KMS-11 (cell line): Measurements from ENCODE around the gene OSBPL5.

Experiments used
- H2AFZ ChIP-seq: fragments of 200-600 bp; sonication (generic); 2 replicates; pipeline ENCODE4 v1.6.1; 2016; ENCODE audit warnings: antibody characterized with exemption, mixed run types, low read depth
- H3K27ac ChIP-seq: fragments of 200-600 bp; sonication (generic); 2 replicates; pipeline ENCODE4 v1.6.1; 2016; ENCODE audit warnings: mild to moderate bottlenecking, mixed run types
- H3K27me3 ChIP-seq: fragments of 200-600 bp; sonication (generic); 2 replicates; pipeline ENCODE4 v1.6.1; 2017; ENCODE audit warnings: mild to moderate bottlenecking, low read depth, mixed run types, moderate library complexity; ENCODE audit not compliant: insufficient read depth
- H3K36me3 ChIP-seq: fragments of 200-600 bp; sonication (generic); 2 replicates; pipeline ENCODE4 v1.6.1; 2017; ENCODE audit warnings: mild to moderate bottlenecking, mixed run types; ENCODE audit not compliant: insufficient read depth
- H3K4me1 ChIP-seq: fragments of 200-600 bp; sonication (generic); 2 replicates; pipeline ENCODE4 v1.6.1; 2016; ENCODE audit warnings: mild to moderate bottlenecking, low read depth, mixed run types; ENCODE audit not compliant: poor library complexity, severe bottlenecking
- H3K4me2 ChIP-seq: fragments of 200-600 bp; sonication (generic); 2 replicates; pipeline ENCODE4 v1.7.0; 2016; ENCODE audit warnings: mild to moderate bottlenecking, mixed run types
- H3K4me3 ChIP-seq: fragments of 200-600 bp; sonication (generic); IDR thresholded peaks from 2 replicates; pipeline ENCODE4 v1.6.1; 2017; ENCODE audit warnings: low read depth, low read length, mixed read lengths; ENCODE audit not compliant: insufficient read depth
- H3K79me2 ChIP-seq: fragments of 200-600 bp; sonication (generic); 2 replicates; pipeline ENCODE4 v1.6.1; 2016; ENCODE audit warnings: low read depth, mixed run types; ENCODE audit not compliant: insufficient read depth
- H3K9ac ChIP-seq: fragments of 200-600 bp; sonication (generic); 2 replicates; pipeline ENCODE4 v1.6.1; 2016; ENCODE audit warnings: mild to moderate bottlenecking, mixed run types
- H4K20me1 ChIP-seq: fragments of 200-600 bp; sonication (generic); 2 replicates; pipeline ENCODE4 v1.6.1; 2016; ENCODE audit warnings: mild to moderate bottlenecking, mixed run types; ENCODE audit not compliant: insufficient read depth
- TF ChIP-seq, protein P1 (sequence below): fragments of 200-600 bp; sonication (generic); conservative IDR thresholded peaks from 2 replicates; pipeline ENCODE4 v1.6.1; 2017; ENCODE audit warnings: low read depth, mild to moderate bottlenecking, antibody characterized with exemption, low read length, moderate library complexity, mixed read lengths

The OSBPL5 gene

DNA sequence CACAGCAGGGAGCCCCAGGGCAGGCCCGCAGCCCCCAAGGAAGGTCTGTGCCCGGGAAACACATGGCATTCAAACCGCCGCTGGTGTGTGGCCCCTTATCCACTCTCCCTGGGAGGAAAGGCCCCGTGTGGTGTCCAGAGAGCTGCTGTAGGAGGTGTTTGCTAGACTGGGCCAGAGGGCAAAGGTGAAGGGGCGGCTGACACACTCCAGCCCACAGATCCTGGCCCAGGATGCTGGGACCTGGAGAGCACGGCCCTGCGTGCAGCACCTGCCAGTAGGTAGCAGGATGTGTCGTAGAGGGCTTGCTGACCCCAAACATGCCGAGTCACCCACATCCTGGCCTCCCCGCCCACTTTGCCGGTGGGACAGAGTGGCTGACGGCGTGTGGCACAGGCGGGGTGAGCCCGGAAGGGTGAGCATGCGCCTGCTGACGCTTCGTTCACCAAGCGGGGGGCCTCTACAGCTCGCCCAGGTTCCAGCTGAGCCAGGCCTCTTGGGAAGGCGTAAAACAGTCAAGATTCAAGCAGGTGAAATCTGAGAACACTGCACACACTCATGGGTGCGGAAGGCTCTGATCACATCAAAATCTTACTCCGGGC lies 11.0 kb downstream of the OSBPL5 start:
- no peak overlapping the region for H3K9ac ChIP-seq
- H3K36me3 ChIP-seq, result no peaks in the 10 kb centered on the region
- no peak overlapping the region for H3K4me2 ChIP-seq
- no peaks in the 10 kb centered on the region for H3K79me2 ChIP-seq
- H3K27ac ChIP-seq, result no peak overlapping the region
- no peak overlapping the region for H3K4me3 ChIP-seq
- H3K4me1 ChIP-seq, result no peaks in the 10 kb centered on the region
- H4K20me1 ChIP-seq, result no peaks in the 10 kb centered on the region
- H2AFZ ChIP-seq, result no peak overlapping the region
- TF ChIP-seq, protein P1, sequence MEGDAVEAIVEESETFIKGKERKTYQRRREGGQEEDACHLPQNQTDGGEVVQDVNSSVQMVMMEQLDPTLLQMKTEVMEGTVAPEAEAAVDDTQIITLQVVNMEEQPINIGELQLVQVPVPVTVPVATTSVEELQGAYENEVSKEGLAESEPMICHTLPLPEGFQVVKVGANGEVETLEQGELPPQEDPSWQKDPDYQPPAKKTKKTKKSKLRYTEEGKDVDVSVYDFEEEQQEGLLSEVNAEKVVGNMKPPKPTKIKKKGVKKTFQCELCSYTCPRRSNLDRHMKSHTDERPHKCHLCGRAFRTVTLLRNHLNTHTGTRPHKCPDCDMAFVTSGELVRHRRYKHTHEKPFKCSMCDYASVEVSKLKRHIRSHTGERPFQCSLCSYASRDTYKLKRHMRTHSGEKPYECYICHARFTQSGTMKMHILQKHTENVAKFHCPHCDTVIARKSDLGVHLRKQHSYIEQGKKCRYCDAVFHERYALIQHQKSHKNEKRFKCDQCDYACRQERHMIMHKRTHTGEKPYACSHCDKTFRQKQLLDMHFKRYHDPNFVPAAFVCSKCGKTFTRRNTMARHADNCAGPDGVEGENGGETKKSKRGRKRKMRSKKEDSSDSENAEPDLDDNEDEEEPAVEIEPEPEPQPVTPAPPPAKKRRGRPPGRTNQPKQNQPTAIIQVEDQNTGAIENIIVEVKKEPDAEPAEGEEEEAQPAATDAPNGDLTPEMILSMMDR, result no peak
- H3K27me3 ChIP-seq, result no peaks in the 10 kb centered on the region

DNA sequence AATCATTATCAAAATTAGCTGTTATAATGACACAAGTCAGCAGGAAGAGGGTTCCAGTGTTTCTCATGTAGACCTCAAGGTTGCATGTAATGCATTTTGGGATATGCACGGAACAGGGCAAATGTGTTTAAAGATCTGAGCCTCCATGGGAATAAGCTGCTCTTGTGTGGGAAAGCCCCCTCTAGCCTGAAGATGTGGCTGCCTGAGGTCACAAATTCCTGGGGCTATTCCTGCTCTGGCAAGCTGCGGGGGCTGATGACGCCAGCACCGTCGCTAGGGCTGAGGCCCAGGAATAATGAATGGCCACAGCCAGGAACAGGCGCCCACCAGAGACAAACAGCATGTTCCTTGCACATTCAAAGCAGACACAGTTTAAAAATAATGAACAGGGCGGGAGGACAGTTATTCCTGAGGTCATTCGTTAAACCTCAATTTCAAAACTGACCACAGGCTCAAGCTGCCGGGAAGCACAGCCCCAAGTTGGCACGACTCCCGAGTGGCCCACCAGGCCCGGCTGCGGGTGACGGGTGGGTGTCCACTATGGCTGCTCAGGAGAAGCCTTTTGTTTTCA lies 11.7 kb downstream of the OSBPL5 start:
- TF ChIP-seq, protein P1, result no peak
- Histone ChIP-seq H3K4me3 (no peak overlapping the region), H3K27me3 (no peaks in the 10 kb centered on the region), H3K36me3 (no peaks in the 10 kb centered on the region), H3K9ac (no peak overlapping the region), H4K20me1 (no peaks in the 10 kb centered on the region), H2AFZ (no peak overlapping the region), H3K79me2 (no peaks in the 10 kb centered on the region), H3K4me1 (no peaks in the 10 kb centered on the region), H3K27ac (no peak overlapping the region), H3K4me2 (no peak overlapping the region)

DNA sequence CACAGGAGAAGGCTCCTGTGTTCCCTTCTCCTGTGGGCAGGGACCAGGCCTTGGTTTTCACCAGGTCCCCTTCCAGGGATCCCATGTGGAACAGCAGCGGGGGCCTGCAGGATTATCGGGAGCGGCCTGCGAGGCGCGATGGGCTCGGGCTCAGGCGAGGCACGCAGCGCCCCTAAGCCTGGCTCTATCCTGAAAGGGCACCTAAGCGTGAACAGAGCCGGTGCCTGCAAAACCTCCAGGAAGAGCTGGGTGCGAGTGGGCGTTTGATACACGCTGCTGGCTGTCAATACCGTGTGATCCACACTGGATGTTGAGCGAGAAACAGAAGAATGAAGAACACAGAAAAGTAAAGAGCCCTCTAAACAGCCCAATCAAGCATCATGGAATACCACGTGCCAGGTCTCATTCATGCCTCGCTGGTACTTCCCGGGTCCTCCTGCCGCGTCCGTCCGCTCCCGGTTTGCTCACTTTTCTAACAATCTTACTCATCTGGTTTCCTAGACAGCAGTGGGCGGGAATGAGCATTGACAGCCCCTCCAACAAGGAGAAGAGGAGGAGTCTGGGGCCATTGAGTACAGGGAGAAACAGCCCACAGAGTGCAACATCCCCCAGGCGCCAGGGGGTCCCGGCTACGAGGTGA lies 12.5 kb downstream of the OSBPL5 start:
- H3K79me2 ChIP-seq, result no peaks in the 10 kb centered on the region
- no peaks in the 10 kb centered on the region for H3K27me3 ChIP-seq
- TF ChIP-seq, protein P1, result no peak
- no peaks in the 10 kb centered on the region for H3K4me1 ChIP-seq
- H3K36me3 ChIP-seq, result no peaks in the 10 kb centered on the region
- no peak overlapping the region for H2AFZ ChIP-seq
- no peak overlapping the region for H3K9ac ChIP-seq
- no peak overlapping the region for H3K4me3 ChIP-seq
- H4K20me1 ChIP-seq, result no peaks in the 10 kb centered on the region
- no peak overlapping the region for H3K4me2 ChIP-seq
- no peak overlapping the region for H3K27ac ChIP-seq

DNA sequence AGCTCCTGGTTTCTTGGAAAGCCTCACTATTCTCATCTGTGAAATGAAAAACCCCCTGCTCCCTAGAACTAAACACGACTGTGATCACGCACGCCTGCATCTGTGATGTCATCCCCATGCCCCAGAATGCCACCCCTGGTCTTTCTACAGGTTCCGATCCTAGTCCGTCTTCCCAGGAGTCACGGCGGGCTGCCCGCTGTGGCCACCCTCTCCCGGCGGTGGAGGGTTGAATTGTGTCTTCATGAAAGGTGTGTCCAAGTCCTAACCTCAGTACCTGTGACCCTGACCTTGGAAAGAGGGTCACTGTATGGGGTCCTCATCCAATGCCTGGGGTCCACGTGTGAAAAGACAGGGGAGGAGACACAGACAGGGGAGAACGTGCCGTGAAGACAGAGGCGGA lies 14.4 kb downstream of the OSBPL5 start:
- Histone ChIP-seq H3K27ac (no peak overlapping the region), H3K79me2 (no peaks in the 10 kb centered on the region), H3K9ac (no peak overlapping the region), H3K27me3 (no peaks in the 10 kb centered on the region), H3K4me2 (no peak overlapping the region), H2AFZ (no peak overlapping the region), H4K20me1 (no peaks in the 10 kb centered on the region), H3K4me3 (no peak overlapping the region), H3K4me1 (no peaks in the 10 kb centered on the region), H3K36me3 (no peaks in the 10 kb centered on the region)
- TF ChIP-seq, protein P1, result no peak
